Measurements from ENCODE around the gene ZNF445. TPM values are rescaled to one million over a fixed set of nuclear protein-coding genes. Genes with fewer than 3 reads are reported as not detected.
A peak's percentile ranks its signal among the peaks of the same experiment; 100 is the strongest.
"Not testable (repeated sequence)": the region's sequence is repeated elsewhere in the genome, so short reads cannot be mapped to it uniquely, and the experiment has no call there.

Gene ZNF445
- total RNA-seq, 1 donor from 2014 or later, result 54.1 TPM

- no peak for TF ChIP-seq CTCF (IDR thresholded peaks at IDR 0.05; ENCODE audit: unreplicated experiment)
These were observed 10.2 kb downstream of the ZNF445 start for GRCh38 chr3:44467241-44467640.

GRCh38 chr3:44464920-44465319, 12.6 kb downstream of the ZNF445 start:
- Mint-ChIP-seq H3K36me3 (peaks cover 50% of the 10 kb centered on the region), H3K4me1 (peaks cover 19% of the 10 kb centered on the region), H3K9me3 (peaks cover 22% of the 10 kb centered on the region)
- DNase-seq (ENCODE audit: low spot score in 2 of 2, unreplicated experiment in 2 of 2); H3K27me3 Mint-ChIP-seq (ENCODE audit: low read depth); H3K4me3 Mint-ChIP-seq; H3K27ac Mint-ChIP-seq: not testable (repeated sequence)

More at GRCh38 chr3:44467241-44467640, 10.2 kb downstream of the ZNF445 start:
- H3K9me3 Mint-ChIP-seq, result no peaks in the 10 kb centered on the region
- H3K36me3 Mint-ChIP-seq, result peaks cover 31% of the 10 kb centered on the region
- H3K4me1 Mint-ChIP-seq, result peaks cover 31% of the 10 kb centered on the region
- H3K27ac Mint-ChIP-seq, result peak overlapping the region; percentile 61
- no peak for DNase-seq (ENCODE audit: low spot score in 2 of 2, unreplicated experiment in 2 of 2)
- no peaks in the 10 kb centered on the region for H3K27me3 Mint-ChIP-seq (ENCODE audit: low read depth)
- no peak overlapping the region for H3K4me3 Mint-ChIP-seq

- DNase-seq (ENCODE audit: low spot score in 2 of 2, unreplicated experiment in 2 of 2), result no peak
- peaks cover 54% of the 10 kb centered on the region for H3K36me3 Mint-ChIP-seq
These were observed 13.0 kb downstream of the ZNF445 start for GRCh38 chr3:44464509-44464908.

GRCh38 chr3:44460050-44460449, 17.4 kb downstream of the ZNF445 start:
- DNase-seq (ENCODE audit: low spot score in 2 of 2, unreplicated experiment in 2 of 2); H3K4me1 Mint-ChIP-seq; H3K27me3 Mint-ChIP-seq (ENCODE audit: low read depth); H3K4me3 Mint-ChIP-seq; H3K27ac Mint-ChIP-seq: not testable (repeated sequence)
- Mint-ChIP-seq H3K9me3 (peaks cover 38% of the 10 kb centered on the region), H3K36me3 (peaks cover 81% of the 10 kb centered on the region)

More at GRCh38 chr3:44464509-44464908, 13.0 kb downstream of the ZNF445 start:
- no peak overlapping the region for H3K27ac Mint-ChIP-seq
- peaks cover 26% of the 10 kb centered on the region for H3K9me3 Mint-ChIP-seq
- TF ChIP-seq CTCF (IDR thresholded peaks at IDR 0.05; ENCODE audit: unreplicated experiment), result no peak
- H3K4me1 Mint-ChIP-seq, result peaks cover 19% of the 10 kb centered on the region
- no peaks in the 10 kb centered on the region for H3K27me3 Mint-ChIP-seq (ENCODE audit: low read depth)
- H3K4me3 Mint-ChIP-seq, result no peak overlapping the region

GRCh38 chr3:44455318-44455717, 22.2 kb downstream of the ZNF445 start:
- Mint-ChIP-seq H3K27me3 (ENCODE audit: low read depth) (no peaks in the 10 kb centered on the region), H3K4me1 (no peaks in the 10 kb centered on the region), H3K4me3 (no peak overlapping the region), H3K36me3 (peaks cover 67% of the 10 kb centered on the region), H3K9me3 (peaks cover 19% of the 10 kb centered on the region), H3K27ac (no peak overlapping the region)
- DNase-seq (ENCODE audit: low spot score in 2 of 2, unreplicated experiment in 2 of 2), result no peak
- no peak for TF ChIP-seq CTCF (IDR thresholded peaks at IDR 0.05; ENCODE audit: unreplicated experiment)

GRCh38 chr3:44454258-44454657, 23.2 kb downstream of the ZNF445 start:
- Mint-ChIP-seq H3K4me1 (no peaks in the 10 kb centered on the region), H3K36me3 (peaks cover 65% of the 10 kb centered on the region), H3K27ac (no peak overlapping the region), H3K4me3 (no peak overlapping the region), H3K27me3 (ENCODE audit: low read depth) (no peaks in the 10 kb centered on the region), H3K9me3 (peaks cover 11% of the 10 kb centered on the region)
- no peak for TF ChIP-seq CTCF (IDR thresholded peaks at IDR 0.05; ENCODE audit: unreplicated experiment)
- DNase-seq (ENCODE audit: low spot score in 2 of 2, unreplicated experiment in 2 of 2), result no peak

- Mint-ChIP-seq H3K4me3 (no peak overlapping the region), H3K4me1 (no peaks in the 10 kb centered on the region), H3K27me3 (ENCODE audit: low read depth) (no peaks in the 10 kb centered on the region), H3K36me3 (peaks cover 71% of the 10 kb centered on the region), H3K9me3 (peaks cover 29% of the 10 kb centered on the region), H3K27ac (no peak overlapping the region)
- DNase-seq (ENCODE audit: low spot score in 2 of 2, unreplicated experiment in 2 of 2), result no peak
- no peak for TF ChIP-seq CTCF (IDR thresholded peaks at IDR 0.05; ENCODE audit: unreplicated experiment)
These were observed 26.0 kb downstream of the ZNF445 start for GRCh38 chr3:44451441-44451840.
